OCI-LY7 (cell line): ENCODE data around the gene URGCP.

Source experiments
- CTCF ChIP-seq: fragments of 200-600 bp; sonication (generic); conservative IDR thresholded peaks from 2 replicates; pipeline ENCODE4 v1.5.1; 2014; ENCODE audit warnings: mild to moderate bottlenecking, antibody characterized with exemption, low read length, moderate library complexity, mixed read lengths
- EZH2phosphoT487 ChIP-seq: fragments of 200-600 bp; sonication (generic); IDR thresholded peaks from 2 replicates; pipeline ENCODE4 v1.6.1; 2018; ENCODE audit warnings: low read depth, borderline replicate concordance, mild to moderate bottlenecking, mixed run types, antibody characterized with exemption, low read length, moderate library complexity, mixed read lengths

- TF ChIP-seq CTCF (no peak), EZH2phosphoT487 (no peak)
These were observed 33.8 kb downstream of the URGCP start for GRCh38 chr7:43872406-43873110.
